Suprapubic skin (tissue), 4 donors: Measurements from ENCODE around the gene JAKMIP3.

ENCODE experiments used
- CTCF ChIP-seq, 2 donors: fragments of 200-600 bp in 1 of 2; fragments of 450-650 bp in 1 of 2; sonication (generic) in 1 of 2; IDR thresholded peaks; one replicate each; pipeline ENCODE4 v1.5.1; 2016 to 2019; ENCODE audit warnings: antibody characterized with exemption in 2 of 2, mild to moderate bottlenecking in 1 of 2, moderate library complexity in 1 of 2
- POLR2A ChIP-seq, 2 donors: fragments of 450-650 bp; IDR thresholded peaks; one replicate each; pipeline ENCODE4 v1.6.1; 2017; ENCODE audit warnings: antibody characterized with exemption in 2 of 2, mild to moderate bottlenecking in 2 of 2, moderate library complexity in 2 of 2
- POLR2AphosphoS5 ChIP-seq, 3 donors: sonication (generic); formaldehyde crosslinking; IDR thresholded peaks; one replicate each; pipeline ENCODE4 v1.6.1; 2017; ENCODE audit warnings: antibody characterized with exemption in 3 of 3

- TF ChIP-seq CTCF (IDR thresholded peaks at IDR 0.05) (no peak), POLR2AphosphoS5 (IDR thresholded peaks at IDR 0.05) (no peak), POLR2A (IDR thresholded peaks at IDR 0.05) (no peak)
These were observed 1.1 kb downstream of the JAKMIP3 start for GRCh38 chr10:132066812-132067211.
